Stimulated activated naive CD4-positive, alpha-beta T cell treated with Interleukin-2 at 50 U/mL for 16 hours (primary cell): ENCODE measurements around the gene CIITA.

Source experiments
- DNase-seq: peaks from one replicate; lab custom pipeline; 2025; lab: John Stamatoyannopoulos, UW

CIITA gene

DNA sequence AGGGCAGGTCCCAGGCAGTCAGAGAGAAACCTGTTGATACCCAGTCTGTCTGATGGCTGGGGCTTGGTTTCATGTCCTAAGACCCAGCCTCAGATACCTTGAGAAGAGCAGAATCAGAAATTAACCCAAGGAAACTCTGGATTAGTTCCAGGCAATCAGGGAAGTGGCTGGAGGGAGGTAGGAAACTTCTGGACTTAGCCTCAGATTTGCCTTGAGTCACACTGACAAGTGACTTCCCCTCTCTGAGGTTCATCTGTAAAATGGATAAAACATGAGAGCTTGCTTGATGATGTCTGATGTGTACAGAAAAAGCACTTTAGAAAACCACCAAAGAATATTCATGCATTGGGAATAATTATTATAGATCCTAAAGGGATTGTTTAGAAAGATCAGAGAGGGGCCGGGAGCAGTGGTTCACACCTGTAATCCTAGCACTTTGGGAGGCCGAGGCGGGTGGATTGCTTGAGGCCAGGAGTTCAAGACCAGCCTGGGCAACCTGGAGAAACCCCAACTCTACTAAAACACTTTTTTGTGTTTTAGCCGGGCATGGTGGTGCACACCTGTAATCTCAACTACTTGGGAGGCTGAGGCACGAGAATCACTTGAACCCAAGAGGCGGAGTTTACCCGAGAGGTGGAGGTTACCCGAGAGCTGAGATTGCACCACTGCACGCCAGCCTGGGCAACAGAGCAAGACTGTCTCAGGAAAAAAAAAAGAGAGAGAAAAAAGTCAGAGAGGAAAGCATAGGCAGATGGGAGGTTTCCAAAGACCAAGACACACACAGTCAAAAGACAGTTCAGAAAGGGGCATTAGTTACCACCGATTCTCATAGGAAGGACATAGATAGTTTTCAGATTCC lies 3.8 kb downstream of the CIITA start:
- DNase-seq: no peak

DNA sequence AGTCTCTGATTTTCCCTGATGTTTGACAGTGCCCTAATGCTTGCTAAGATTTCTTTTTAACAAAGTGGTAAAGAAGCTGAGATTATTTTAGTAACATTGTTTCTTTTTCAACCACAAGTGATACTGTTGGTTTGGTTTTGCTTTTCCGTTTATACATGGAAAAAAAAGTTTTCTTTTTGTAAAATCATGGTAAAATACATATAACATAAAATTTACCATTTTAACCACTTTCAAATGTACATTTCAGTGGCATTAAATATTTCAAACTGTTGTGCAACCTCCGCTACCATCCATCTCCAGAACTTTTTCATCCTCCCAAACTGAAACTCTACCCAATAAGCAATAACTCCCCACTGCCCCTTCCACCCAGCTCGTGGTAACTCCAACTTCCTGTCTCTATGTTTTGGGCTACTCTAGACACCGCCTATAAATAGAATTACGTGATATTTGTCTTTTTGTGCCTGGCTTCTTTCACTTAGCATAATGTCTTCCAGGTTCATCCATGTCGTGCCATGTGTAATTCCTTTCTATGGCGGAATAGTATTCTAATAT lies 4.6 kb downstream of the CIITA start:
- no peak for DNase-seq

DNA sequence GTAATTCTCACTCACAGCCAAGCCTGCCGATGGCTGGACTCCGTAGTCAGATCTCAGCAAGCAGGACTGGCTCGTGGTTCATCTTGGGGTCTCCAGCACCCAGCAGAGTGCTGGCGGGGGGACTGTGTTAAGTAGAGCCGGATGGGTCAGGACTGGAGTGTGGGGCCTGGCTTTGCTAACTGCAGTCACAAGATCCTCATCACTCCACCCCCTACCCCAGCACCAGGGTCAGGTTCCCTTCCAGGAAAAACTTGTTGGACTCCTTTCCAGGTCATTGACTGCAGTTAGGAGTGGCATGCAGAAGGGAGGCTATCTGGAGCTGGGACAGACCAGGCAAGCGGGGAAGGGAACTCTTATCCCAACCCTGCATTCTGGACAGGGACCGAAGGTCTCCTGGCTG lies 6.0 kb downstream of the CIITA start:
- DNase-seq: no peak

- DNase-seq: no peak
These were observed 8.2 kb downstream of the CIITA start for GRCh38 chr16:10885246-10885645.

DNA sequence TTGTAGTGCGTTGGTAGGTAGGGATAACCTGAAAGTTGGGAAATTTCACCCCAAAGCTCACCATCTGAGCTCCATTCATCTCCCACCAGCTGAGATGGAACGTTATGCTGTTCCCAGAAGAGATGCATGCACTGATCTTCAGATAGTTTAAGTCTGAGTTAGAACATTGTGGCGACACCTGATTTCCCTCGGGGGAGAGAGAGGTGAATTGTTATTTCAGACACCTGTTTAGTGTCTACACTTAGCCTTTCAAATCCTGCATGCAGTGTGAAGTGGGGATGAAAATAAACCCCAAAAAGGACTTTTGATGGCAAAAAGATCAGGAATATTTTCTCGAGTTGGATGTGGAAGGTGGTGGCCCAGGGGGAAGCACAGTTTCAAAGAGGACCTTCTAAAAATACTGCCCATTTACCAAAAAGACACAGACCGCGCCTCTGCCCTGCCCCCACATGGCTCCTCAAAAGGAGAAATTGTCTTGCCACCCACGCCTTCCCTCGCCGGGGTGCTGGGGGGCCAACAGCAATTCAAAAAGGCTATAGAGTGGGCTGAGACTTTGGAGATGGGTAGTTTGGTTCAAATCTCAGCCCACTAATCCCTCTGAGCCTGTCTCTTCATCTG lies 11.4 kb downstream of the CIITA start:
- no peak for DNase-seq

- no peak for DNase-seq
These were observed 12.9 kb downstream of the CIITA start for GRCh38 chr16:10889855-10890254.

DNA sequence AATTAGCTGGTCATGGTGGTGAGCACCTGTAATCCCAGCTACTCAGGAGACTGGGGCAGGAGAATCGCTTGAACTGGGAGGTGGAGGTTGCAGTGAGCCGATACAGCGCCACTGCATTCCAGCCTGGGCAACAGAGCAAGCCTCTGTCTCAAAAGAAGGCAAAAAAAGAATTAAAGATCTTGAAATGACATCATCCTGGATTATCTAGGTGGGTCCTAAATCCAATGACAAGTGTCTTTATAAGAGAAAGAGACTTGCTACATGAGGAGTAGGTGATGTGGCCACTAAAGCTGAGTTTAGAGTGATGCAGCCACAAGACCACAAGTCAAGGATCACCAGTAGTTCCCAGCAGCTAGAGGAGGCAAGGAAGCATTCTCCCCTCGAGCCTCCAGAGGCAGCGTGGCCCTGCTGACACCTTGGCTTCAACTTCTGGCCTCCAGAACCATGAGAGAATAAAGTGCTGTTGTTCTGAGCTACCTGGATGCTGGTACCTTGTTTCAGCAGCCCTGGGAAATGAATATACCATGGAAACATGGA lies 15.8 kb downstream of the CIITA start:
- no peak for DNase-seq

DNA sequence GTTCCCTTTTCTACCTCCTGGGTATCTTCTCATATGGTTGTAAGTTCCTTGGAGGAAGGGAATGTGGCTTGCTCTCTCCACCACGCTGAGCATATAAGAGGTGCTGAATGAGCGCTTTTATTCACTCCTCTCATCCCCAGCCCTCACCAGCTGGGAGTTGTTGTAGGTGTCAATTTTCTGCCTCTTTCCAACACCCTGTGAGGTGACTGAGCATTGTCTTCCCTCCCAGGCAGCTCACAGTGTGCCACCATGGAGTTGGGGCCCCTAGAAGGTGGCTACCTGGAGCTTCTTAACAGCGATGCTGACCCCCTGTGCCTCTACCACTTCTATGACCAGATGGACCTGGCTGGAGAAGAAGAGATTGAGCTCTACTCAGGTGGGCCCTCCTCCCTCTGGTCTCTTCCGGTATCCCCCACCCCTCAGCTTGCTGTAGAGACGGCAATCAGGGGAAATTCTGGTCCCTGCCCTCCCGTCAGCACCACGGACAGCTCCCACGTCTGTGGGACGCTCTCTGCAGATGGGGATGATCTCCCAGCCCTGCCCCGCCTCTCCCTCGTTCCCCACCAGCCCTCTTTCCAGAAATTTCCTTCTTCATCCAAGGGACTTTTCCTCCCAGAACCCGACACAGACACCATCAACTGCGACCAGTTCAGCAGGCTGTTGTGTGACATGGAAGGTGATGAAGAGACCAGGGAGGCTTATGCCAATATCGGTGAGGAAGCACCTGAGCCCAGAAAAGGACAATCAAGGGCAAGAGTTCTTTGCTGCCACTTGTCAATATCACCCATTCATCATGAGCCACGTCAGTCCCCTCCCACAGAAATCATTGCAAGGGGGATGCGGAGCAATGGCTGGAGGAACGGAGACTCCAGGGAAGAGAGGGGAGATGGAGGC lies 18.3 kb downstream of the CIITA start:
- peak; percentile 8 for DNase-seq

DNA sequence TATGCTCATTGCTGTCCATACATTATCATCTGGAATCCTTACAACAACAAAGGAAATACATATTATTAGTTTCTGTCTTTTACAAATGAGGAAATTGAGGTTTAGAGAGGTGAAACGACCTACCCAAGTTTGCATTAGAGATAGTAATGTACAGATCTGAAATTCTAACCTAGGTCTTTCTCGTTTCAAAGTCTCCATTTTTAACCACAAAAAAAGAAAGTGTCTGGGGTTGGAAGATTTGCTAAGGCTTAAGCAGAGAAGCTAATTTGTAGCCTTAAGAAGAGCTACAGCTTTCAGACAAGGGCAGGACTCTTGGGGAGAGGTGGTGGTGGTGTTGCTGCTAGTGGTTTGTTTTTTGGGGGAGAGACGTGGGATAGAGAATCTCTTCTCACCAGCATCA lies 19.2 kb downstream of the CIITA start:
- no peak for DNase-seq

DNA sequence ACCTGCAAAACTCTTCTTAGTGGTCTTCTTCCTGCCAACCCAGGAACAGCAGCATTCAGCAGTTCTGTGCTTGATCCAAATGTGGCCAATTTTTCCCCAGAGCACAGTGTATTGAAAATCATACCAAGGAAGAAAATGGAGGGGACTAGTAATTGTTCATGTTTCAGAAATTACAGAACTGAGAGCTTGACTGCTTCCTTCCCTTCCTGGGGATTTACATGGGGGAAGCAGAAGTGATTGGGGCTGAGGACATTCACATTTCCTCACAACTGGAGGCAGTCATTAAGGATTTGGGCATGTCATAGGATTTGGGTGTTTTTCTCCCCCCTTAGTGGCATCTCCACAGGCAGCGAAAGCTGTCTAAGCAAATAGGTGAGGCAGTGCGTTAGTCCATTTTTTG lies 19.7 kb downstream of the CIITA start:
- no peak for DNase-seq

GRCh38 chr16:10897134-10897533 lies 20.1 kb downstream of the CIITA start:
- DNase-seq: no peak

- DNase-seq: no peak
These were observed 26.0 kb downstream of the CIITA start for GRCh38 chr16:10902999-10903398.

- DNase-seq: no peak
These were observed 29.5 kb downstream of the CIITA start for GRCh38 chr16:10906482-10906881.

DNA sequence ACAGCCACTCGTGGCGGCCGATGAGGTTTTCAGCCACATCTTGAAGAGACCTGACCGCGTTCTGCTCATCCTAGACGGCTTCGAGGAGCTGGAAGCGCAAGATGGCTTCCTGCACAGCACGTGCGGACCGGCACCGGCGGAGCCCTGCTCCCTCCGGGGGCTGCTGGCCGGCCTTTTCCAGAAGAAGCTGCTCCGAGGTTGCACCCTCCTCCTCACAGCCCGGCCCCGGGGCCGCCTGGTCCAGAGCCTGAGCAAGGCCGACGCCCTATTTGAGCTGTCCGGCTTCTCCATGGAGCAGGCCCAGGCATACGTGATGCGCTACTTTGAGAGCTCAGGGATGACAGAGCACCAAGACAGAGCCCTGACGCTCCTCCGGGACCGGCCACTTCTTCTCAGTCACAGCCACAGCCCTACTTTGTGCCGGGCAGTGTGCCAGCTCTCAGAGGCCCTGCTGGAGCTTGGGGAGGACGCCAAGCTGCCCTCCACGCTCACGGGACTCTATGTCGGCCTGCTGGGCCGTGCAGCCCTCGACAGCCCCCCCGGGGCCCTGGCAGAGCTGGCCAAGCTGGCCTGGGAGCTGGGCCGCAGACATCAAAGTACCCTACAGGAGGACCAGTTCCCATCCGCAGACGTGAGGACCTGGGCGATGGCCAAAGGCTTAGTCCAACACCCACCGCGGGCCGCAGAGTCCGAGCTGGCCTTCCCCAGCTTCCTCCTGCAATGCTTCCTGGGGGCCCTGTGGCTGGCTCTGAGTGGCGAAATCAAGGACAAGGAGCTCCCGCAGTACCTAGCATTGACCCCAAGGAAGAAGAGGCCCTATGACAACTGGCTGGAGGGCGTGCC lies 30.1 kb downstream of the CIITA start:
- no peak for DNase-seq

GRCh38 chr16:10907757-10908045 lies 30.7 kb downstream of the CIITA start:
- DNase-seq: no peak

DNA sequence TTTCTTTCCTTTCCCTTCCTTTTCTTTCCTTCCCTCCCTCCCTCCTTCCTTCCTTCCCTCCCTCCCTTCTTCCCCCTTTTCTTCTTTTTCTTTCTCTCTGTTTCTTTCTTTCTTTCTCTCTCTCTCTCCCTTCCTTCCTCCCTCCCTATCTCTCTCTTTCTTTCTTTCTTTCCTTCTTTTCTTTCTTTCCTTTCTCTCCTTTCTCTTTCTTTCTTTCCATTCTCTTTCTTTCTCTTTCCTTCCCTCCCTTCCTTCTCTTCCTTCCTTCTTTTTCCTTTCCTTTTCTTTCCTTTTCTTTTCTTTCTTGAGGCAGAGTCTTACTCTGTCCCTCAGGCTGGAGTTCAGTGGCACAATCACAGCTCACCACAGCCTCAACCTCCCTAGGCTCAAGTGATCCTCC lies 34.3 kb downstream of the CIITA start:
- DNase-seq: no peak

GRCh38 chr16:10916534-10916933 lies 39.5 kb downstream of the CIITA start:
- DNase-seq: no peak

DNA sequence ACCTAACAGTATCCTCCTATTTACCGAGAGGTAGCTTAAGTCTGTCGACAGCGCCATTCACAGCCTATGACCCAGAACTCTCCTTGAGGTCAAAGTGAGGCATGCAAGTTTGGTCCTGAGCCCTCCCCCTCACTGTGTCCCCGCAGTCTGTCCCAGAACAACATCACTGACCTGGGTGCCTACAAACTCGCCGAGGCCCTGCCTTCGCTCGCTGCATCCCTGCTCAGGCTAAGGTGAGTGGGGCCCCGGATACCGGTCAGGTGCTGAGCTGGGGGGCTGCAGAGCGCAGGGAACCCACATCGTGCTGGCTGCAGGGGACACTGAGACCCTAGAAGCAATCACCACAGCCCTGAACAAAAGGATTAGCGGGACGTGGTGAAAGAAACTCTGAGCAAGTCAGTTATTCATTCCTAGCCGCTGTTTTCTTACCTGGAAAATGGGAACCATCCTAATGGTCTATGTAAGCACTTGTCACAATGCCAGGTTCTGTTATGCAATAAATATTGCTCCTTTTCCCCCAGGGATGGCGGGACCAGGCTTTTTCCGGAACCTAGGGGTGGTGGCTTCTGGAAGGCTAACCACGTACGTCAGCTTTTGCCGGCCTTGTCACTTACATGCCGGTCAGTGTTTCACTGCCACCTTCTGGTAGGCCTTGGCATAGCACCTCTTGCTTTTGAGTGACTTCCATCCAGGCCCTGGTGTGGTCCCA lies 41.4 kb downstream of the CIITA start:
- DNase-seq: peak; percentile 78

DNA sequence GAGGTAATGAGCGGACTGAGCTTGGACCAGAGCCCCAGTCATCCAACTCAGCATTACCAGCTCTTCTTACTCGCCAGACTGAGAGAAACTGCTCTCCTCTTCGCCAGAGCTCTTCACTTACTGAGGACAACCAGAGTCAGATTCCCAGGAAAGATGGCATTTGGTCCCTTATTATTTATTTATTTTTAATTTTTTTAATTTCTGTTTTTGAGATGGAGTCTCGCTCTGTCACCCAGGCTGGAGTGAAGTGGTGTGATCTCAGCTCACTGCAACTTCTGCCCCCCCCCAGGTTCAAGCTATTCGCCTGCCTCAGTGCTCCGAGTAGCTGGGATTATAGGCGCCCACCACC lies 42.0 kb downstream of the CIITA start:
- DNase-seq: no peak

- no peak for DNase-seq
These were observed 43.9 kb downstream of the CIITA start for GRCh38 chr16:10920726-10921427.
